HG03469 (cell line): ENCODE data around the gene ACSS1.

ENCODE experiments used
- ATAC-seq: cut with Tn5 transposase; IDR thresholded peaks from one replicate; pipeline ENCODE4 v1.9.1; 2021; ENCODE audit warnings: mild to moderate bottlenecking, moderate library complexity, moderate number of reproducible peaks; ENCODE audit not compliant: unreplicated experiment

ACSS1 gene

GRCh38 chr20:24996449-24997377, 61.2 kb downstream of the ACSS1 start:
- no peak for ATAC-seq

- no peak for ATAC-seq
These were observed 62.0 kb downstream of the ACSS1 start for GRCh38 chr20:24995741-24996448.

GRCh38 chr20:24994470-24995368, 63.2 kb downstream of the ACSS1 start:
- no peak for ATAC-seq

GRCh38 chr20:24994186-24994465, 63.8 kb downstream of the ACSS1 start:
- ATAC-seq = no peak

GRCh38 chr20:24993337-24994185, 64.4 kb downstream of the ACSS1 start:
- no peak for ATAC-seq

- ATAC-seq = peak; percentile 88
These were observed 65.3 kb downstream of the ACSS1 start, which contains the start of gene APMAP for GRCh38 chr20:24992487-24993205. Gene APMAP (minus strand): TSS chr20:24992751. CDS start chr20:24992688, 63 bp downstream.

GRCh38 chr20:24991897-24992486, 65.9 kb downstream of the ACSS1 start:
- peak; percentile 4 for ATAC-seq

- ATAC-seq = no peak
These were observed 67.1 kb downstream of the ACSS1 start for GRCh38 chr20:24990810-24991252.

- no peak for ATAC-seq
These were observed 68.8 kb downstream of the ACSS1 start for GRCh38 chr20:24989162-24989561.

GRCh38 chr20:24987873-24988835, 69.8 kb downstream of the ACSS1 start:
- ATAC-seq = no peak

- no peak for ATAC-seq
These were observed 70.7 kb downstream of the ACSS1 start for GRCh38 chr20:24987244-24987643.

GRCh38 chr20:24986436-24987015, 71.4 kb downstream of the ACSS1 start:
- no peak for ATAC-seq

- no peak for ATAC-seq
These were observed 72.1 kb downstream of the ACSS1 start for GRCh38 chr20:24985802-24986201.

- ATAC-seq = no peak
These were observed 72.8 kb downstream of the ACSS1 start for GRCh38 chr20:24984961-24985640.

GRCh38 chr20:24983896-24984295, 74.0 kb downstream of the ACSS1 start:
- no peak for ATAC-seq

GRCh38 chr20:24981790-24982189, 76.1 kb downstream of the ACSS1 start:
- ATAC-seq = no peak

- ATAC-seq = no peak
These were observed 76.7 kb downstream of the ACSS1 start for GRCh38 chr20:24981282-24981681.
